ENCODE measurements around the gene CLSTN1. TPM values are rescaled to one million over a fixed set of nuclear protein-coding genes. Genes with fewer than 3 reads are reported as not detected.

Gene CLSTN1
- polyA plus RNA-seq, 3 donors, result 5.2 to 25.2 (median 5.3) TPM

DNA sequence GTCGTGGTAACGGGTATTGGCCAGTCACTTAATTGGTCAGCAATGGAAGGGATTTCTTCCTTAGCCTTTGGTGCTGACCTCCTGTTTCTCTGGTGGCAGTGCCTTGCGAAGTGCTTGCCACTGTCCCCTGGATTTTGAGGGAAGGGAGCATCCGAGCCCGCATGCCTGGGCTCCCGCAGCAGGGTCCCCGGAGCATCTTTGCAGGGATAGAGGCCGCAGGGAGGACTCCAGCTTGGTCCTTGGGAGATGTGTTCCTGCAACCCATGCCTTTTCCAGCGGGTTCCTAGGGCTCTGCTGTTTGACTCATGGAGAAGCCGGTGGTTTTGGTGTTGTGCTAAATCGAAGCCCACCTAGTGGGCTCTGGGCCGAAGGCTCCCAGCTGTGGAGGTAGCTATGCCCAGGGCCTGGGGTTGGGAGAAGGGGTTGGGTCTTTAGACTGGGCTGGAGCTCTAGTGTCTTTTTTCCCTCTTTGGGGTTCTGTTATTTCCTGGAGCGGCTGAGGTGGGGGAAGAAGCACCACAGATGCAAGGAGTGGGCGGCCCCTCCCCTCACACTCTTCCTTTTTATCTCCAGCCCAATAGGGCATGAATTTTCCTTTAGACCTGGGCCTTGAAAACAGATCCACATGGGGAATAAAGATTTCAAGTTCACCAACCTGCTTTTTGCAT, 133.2 kb downstream of the CLSTN1 start:
- TF ChIP-seq, protein P1, sequence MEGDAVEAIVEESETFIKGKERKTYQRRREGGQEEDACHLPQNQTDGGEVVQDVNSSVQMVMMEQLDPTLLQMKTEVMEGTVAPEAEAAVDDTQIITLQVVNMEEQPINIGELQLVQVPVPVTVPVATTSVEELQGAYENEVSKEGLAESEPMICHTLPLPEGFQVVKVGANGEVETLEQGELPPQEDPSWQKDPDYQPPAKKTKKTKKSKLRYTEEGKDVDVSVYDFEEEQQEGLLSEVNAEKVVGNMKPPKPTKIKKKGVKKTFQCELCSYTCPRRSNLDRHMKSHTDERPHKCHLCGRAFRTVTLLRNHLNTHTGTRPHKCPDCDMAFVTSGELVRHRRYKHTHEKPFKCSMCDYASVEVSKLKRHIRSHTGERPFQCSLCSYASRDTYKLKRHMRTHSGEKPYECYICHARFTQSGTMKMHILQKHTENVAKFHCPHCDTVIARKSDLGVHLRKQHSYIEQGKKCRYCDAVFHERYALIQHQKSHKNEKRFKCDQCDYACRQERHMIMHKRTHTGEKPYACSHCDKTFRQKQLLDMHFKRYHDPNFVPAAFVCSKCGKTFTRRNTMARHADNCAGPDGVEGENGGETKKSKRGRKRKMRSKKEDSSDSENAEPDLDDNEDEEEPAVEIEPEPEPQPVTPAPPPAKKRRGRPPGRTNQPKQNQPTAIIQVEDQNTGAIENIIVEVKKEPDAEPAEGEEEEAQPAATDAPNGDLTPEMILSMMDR (IDR thresholded peaks at IDR 0.05), result no peak
- Histone ChIP-seq H3K79me2 (ENCODE audit: insufficient read depth, low read length) (peaks cover 98% of the 10 kb centered on the region), H3K4me3 (replicated peaks in 1 of 3; ENCODE audit: low read depth in 2 of 3, low read length in 3 of 3) (no peak overlapping the region), H3K9me3 (replicated peaks in 1 of 2; ENCODE audit: control insufficient read depth in 1 of 2, insufficient read depth in 1 of 2, low read length in 2 of 2) (no peaks in the 10 kb centered on the region), H3K9ac (ENCODE audit: insufficient read depth, low read length, poor library complexity, severe bottlenecking) (no peak overlapping the region), H3K27ac (ENCODE audit: low read depth in 1 of 2, low read length in 2 of 2) (peak overlapping the region; percentile 12 to 43), H2AFZ (ENCODE audit: insufficient read depth, low read depth, low read length, poor library complexity, severe bottlenecking) (no peak overlapping the region), H4K20me1 (ENCODE audit: insufficient read depth, low read length) (peaks cover 98% of the 10 kb centered on the region), H3K36me3 (replicated peaks in 1 of 2; ENCODE audit: control insufficient read depth in 1 of 2, insufficient read depth in 2 of 2, low read length in 2 of 2) (peaks cover 30 to 35% of the 10 kb centered on the region in 2 donors), H3K4me1 (ENCODE audit: control insufficient read depth in 1 of 2, insufficient read depth in 2 of 2, low read length in 2 of 2) (peaks cover 53 to 73% of the 10 kb centered on the region in 2 donors), H3K4me2 (replicated peaks; ENCODE audit: extremely low read depth, low read length, poor library complexity, severe bottlenecking) (peak overlapping the region; percentile 86), H3K27me3 (ENCODE audit: control insufficient read depth in 2 of 2, insufficient read depth in 2 of 2, low read length in 2 of 2) (no peaks in the 10 kb centered on the region)
- H3K4me1 Mint-ChIP-seq, result peaks cover 69% of the 10 kb centered on the region
- no peak for DNase-seq
- peak overlapping the region in 5 of 7 donors; percentile 41 to 90 (median 81) for H3K27ac Mint-ChIP-seq
- 93% methylated on average over 11 of the region's 14 CpGs for WGBS (ENCODE audit: insufficient coverage)
- peaks cover 0 to 1% (median 0%) of the 10 kb centered on the region in 7 donors for H3K9me3 Mint-ChIP-seq
- H3K36me3 Mint-ChIP-seq, result peaks cover 33 to 51% of the 10 kb centered on the region in 2 donors
- peaks cover 0 to 3% (median 0%) of the 10 kb centered on the region in 3 donors for H3K27me3 Mint-ChIP-seq (ENCODE audit: low read depth in 3 of 3)
- peak overlapping the region; percentile 78 to 85 for H3K4me3 Mint-ChIP-seq
- intact Hi-C loops (cut with micrococcal nuclease), result no loop called here

DNA sequence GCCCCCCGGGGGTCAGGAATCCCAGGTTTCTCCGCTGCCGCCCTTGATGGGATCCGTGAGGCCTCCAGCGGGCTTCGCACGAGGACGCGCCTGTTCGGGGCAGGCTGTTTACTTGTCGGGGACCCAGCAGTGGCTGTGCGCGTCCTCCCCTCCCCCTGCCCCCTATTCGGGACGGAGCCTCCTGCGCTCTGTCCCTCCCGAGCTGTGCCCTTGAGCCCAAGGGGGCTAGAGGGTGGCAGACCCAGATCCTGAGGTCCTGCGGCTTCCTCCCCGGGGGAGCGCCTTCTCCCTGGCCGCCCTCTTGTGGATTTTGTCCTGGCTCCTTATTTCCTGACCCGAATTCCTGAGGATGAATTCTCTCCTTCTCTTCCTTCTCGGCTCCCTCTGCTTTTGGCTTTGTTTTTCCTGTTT, 133.8 kb downstream of the CLSTN1 start:
- H3K27me3 ChIP-seq (ENCODE audit: control insufficient read depth in 2 of 2, insufficient read depth in 2 of 2, low read length in 2 of 2), result no peaks in the 10 kb centered on the region
- peak overlapping the region in 1 of 3 experiments; percentile 54 for H3K4me3 ChIP-seq (replicated peaks in 1 of 3; ENCODE audit: low read depth in 2 of 3, low read length in 3 of 3)
- H3K79me2 ChIP-seq (ENCODE audit: insufficient read depth, low read length), result peaks cover 98% of the 10 kb centered on the region
- peak overlapping the region; percentile 86 for H3K4me2 ChIP-seq (replicated peaks; ENCODE audit: extremely low read depth, low read length, poor library complexity, severe bottlenecking)
- peak overlapping the region; percentile 78 to 85 for H3K4me3 Mint-ChIP-seq
- no peak overlapping the region for H3K27ac ChIP-seq (ENCODE audit: low read depth in 1 of 2, low read length in 2 of 2)
- H3K4me1 ChIP-seq (ENCODE audit: control insufficient read depth in 1 of 2, insufficient read depth in 2 of 2, low read length in 2 of 2), result peaks cover 59 to 76% of the 10 kb centered on the region in 2 donors
- peaks cover 0 to 3% (median 0%) of the 10 kb centered on the region in 3 donors for H3K27me3 Mint-ChIP-seq (ENCODE audit: low read depth in 3 of 3)
- peaks cover 0 to 1% (median 0%) of the 10 kb centered on the region in 7 donors for H3K9me3 Mint-ChIP-seq
- 65% methylated on average over 15 of the region's 23 CpGs for WGBS (ENCODE audit: insufficient coverage)
- intact Hi-C loops (cut with micrococcal nuclease), result loop anchor here (5.0 to 10.0 kb wide), 3 partner anchors 38 to 215 kb away; partner anchors contain the start of gene PIK3CD (in 2 of the 2)
- H3K36me3 ChIP-seq (replicated peaks in 1 of 2; ENCODE audit: control insufficient read depth in 1 of 2, insufficient read depth in 2 of 2, low read length in 2 of 2), result peaks cover 30 to 35% of the 10 kb centered on the region in 2 donors
- no peak overlapping the region for H3K9ac ChIP-seq (ENCODE audit: insufficient read depth, low read length, poor library complexity, severe bottlenecking)
- no peak for DNase-seq
- H3K9me3 ChIP-seq (replicated peaks in 1 of 2; ENCODE audit: control insufficient read depth in 1 of 2, insufficient read depth in 1 of 2, low read length in 2 of 2), result no peaks in the 10 kb centered on the region
- H3K36me3 Mint-ChIP-seq, result peaks cover 29 to 45% of the 10 kb centered on the region in 2 donors
- H3K4me1 Mint-ChIP-seq, result peaks cover 70% of the 10 kb centered on the region
- TF ChIP-seq, protein P1 (IDR thresholded peaks at IDR 0.05), result no peak
- peaks cover 98% of the 10 kb centered on the region for H4K20me1 ChIP-seq (ENCODE audit: insufficient read depth, low read length)
- H2AFZ ChIP-seq (ENCODE audit: insufficient read depth, low read depth, low read length, poor library complexity, severe bottlenecking), result no peak overlapping the region
- peak overlapping the region in 6 of 7 donors; percentile 38 to 90 (median 82) for H3K27ac Mint-ChIP-seq

Measured in CD14-positive monocyte (primary cell).